Progenitor cell of endocrine pancreas (in vitro differentiated cells): ENCODE results near the gene EFEMP2. TPM values are rescaled to one million over a fixed set of nuclear protein-coding genes. Genes with fewer than 3 reads are reported as not detected.
"Not testable (repeated sequence)": the region's sequence is repeated elsewhere in the genome, so short reads cannot be mapped to it uniquely, and the experiment has no call there.

Source experiments
- DNase-seq: peaks from one replicate; pipeline ENCODE4 v3.0.0; 2021; ENCODE audit warnings: low spot score; ENCODE audit not compliant: unreplicated experiment
- H3K27ac Mint-ChIP-seq: 2 replicates; pipeline ENCODE4 v1.8.0; 2021; ENCODE audit warnings: mild to moderate bottlenecking, moderate library complexity, mixed read lengths
- H3K27me3 Mint-ChIP-seq: 2 replicates; pipeline ENCODE4 v1.8.0; 2021; ENCODE audit warnings: mixed read lengths
- H3K36me3 Mint-ChIP-seq: 2 replicates; pipeline ENCODE4 v1.8.0; 2022; ENCODE audit warnings: mixed read lengths; ENCODE audit not compliant: insufficient read depth
- H3K4me1 Mint-ChIP-seq: 2 replicates; pipeline ENCODE4 v1.8.0; 2021; ENCODE audit warnings: low read depth, mixed read lengths
- H3K4me3 Mint-ChIP-seq: 2 replicates; pipeline ENCODE4 v1.8.0; 2021; ENCODE audit warnings: low read depth, mild to moderate bottlenecking, moderate library complexity, mixed read lengths
- H3K9me3 Mint-ChIP-seq: 2 replicates; pipeline ENCODE4 v1.8.0; 2021; ENCODE audit warnings: low read depth, mixed read lengths
- total RNA-seq: library from RNA; stranded (reverse); gene quantifications from 2 replicates; pipeline ENCODE4 v1.2.1, GENCODE V29; 2021
- TF ChIP-seq, protein P1 (sequence below): fragments of 200-600 bp; sonication (generic); IDR thresholded peaks from one replicate; pipeline ENCODE4 v1.5.0; 2021; ENCODE audit warnings: antibody characterized with exemption, mild to moderate bottlenecking; ENCODE audit not compliant: unreplicated experiment

Gene EFEMP2
- total RNA-seq, 1 donor from 2014 or later: 90.5 TPM

DNA sequence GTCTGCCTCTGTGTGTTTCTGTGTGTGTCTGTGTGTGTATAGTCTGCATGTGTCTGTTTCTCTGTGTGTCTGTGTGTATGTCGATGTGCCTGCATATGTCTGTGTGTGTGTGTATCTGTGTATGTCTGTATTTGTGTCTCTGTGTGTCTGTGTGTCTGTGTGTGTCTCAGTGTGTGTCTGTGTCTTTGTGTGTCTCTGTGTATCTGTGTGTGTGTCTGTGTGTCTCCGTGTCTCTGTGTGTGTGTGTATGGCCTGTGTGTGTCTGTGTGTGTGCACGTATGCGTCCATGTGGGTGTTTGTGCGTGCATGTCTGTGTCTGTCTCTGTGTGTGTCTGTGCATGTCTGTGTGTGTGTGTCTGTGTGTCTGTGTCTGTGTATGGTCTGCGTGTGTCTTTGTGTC is 38.4 kb downstream of the EFEMP2 start:
- H3K9me3 Mint-ChIP-seq: no peaks in the 10 kb centered on the region
- peaks cover 5% of the 10 kb centered on the region for H3K4me1 Mint-ChIP-seq
- no peak for DNase-seq
- peaks cover 16% of the 10 kb centered on the region for H3K27me3 Mint-ChIP-seq
- H3K4me3 Mint-ChIP-seq: no peak overlapping the region
- H3K36me3 Mint-ChIP-seq: no peaks in the 10 kb centered on the region
- TF ChIP-seq, protein P1, sequence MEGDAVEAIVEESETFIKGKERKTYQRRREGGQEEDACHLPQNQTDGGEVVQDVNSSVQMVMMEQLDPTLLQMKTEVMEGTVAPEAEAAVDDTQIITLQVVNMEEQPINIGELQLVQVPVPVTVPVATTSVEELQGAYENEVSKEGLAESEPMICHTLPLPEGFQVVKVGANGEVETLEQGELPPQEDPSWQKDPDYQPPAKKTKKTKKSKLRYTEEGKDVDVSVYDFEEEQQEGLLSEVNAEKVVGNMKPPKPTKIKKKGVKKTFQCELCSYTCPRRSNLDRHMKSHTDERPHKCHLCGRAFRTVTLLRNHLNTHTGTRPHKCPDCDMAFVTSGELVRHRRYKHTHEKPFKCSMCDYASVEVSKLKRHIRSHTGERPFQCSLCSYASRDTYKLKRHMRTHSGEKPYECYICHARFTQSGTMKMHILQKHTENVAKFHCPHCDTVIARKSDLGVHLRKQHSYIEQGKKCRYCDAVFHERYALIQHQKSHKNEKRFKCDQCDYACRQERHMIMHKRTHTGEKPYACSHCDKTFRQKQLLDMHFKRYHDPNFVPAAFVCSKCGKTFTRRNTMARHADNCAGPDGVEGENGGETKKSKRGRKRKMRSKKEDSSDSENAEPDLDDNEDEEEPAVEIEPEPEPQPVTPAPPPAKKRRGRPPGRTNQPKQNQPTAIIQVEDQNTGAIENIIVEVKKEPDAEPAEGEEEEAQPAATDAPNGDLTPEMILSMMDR: no peak
- no peak overlapping the region for H3K27ac Mint-ChIP-seq

DNA sequence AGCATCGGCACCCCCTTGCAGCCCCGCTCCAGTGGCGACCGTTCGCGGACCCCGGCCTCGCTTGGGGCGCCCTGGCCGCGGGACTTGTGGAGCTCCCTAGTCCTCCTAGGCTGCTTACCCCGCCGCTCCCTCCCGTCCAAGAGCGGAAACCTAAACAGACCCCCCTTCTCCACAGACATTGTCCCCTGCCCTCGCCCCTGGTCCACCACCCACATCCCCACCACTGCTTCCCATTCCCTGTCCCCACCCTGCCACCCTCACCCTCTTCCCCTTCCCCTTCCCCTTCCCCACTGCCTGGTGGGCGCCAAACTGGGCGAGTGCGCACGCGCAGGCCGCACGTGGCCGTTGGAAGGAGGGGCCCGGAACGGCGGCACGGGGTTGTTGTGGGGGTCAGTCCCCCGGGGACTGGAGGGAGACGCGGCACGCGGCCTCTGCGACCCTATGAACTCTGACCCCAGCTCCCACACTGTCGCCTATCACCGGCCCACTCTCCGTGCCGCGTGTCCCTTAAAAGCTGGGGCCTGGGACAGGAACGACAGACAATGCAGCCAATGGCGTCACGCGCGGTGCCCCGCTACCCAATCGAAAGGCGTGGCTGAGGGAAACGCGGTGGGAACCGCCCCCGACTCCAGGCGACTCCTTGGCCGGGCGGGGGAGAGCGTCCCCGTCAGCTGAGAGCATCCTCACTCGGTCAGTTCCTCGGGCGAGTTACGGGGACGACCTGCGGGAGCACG is 39.1 kb downstream of the EFEMP2 start, which contains the start of gene SNX32:
Gene SNX32, plus strand, starts transcription at position 667 of the 734 bp plus-strand sequence. CDS start 103 bp downstream, outside the sequence.
- H3K27ac Mint-ChIP-seq: no peak within 1 kb of the TSS
- H3K27me3 Mint-ChIP-seq: peaks cover 16% of the 10 kb centered on the region
- H3K36me3 Mint-ChIP-seq: no peaks in the 10 kb centered on the region
- peaks cover 5% of the 10 kb centered on the region for H3K4me1 Mint-ChIP-seq
- TF ChIP-seq, protein P1: no peak
- H3K4me3 Mint-ChIP-seq: no peak within 1 kb of the TSS
- peak; percentile 89 for DNase-seq
- no peaks in the 10 kb centered on the region for H3K9me3 Mint-ChIP-seq

DNA sequence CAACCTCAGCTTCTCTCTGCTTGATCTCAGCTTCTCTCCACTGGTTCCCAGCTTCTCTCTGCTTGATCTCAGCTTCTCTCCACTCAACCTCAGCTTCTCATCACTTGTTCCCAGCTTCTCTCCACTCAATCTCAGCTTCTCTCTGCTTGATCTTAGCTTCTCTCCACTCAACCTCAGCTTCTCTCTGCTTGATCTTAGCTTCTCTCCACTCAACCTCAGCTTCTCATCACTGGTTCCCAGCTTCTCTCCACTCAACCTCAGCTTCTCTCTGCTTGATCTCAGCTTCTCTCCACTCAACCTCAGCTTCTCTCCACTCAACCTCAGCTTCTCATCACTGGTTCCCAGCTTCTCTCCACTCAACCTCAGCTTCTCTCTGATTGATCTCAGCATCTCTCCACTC is 40.4 kb downstream of the EFEMP2 start:
- H3K36me3 Mint-ChIP-seq, H3K4me1 Mint-ChIP-seq, H3K9me3 Mint-ChIP-seq, DNase-seq: not testable (repeated sequence)
- Mint-ChIP-seq H3K27ac (peak overlapping the region; percentile 39), H3K4me3 (peak overlapping the region; percentile 37), H3K27me3 (peaks cover 16% of the 10 kb centered on the region)

DNA sequence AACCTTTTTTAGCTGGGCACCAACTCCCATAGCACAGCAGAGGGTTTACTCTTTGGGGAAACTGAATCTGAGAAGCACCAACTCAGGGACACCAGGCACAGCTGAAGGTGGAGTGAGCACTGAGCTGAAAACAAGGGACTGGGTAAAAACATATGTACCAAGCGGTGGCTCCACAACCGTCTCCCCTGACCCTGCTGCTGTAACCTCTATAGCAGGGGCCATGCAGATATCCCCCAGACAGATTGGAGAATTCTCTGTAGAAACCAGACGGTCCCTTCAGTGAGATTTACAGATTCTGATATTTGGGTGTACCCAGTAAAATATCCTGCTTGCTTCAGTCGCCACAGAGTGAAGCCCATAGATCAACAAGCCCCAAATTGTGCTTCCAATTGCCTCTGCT is 43.1 kb downstream of the EFEMP2 start:
- TF ChIP-seq, protein P1: no peak
- H3K4me3 Mint-ChIP-seq: no peak overlapping the region
- DNase-seq: no peak
- no peaks in the 10 kb centered on the region for H3K9me3 Mint-ChIP-seq
- no peak overlapping the region for H3K27ac Mint-ChIP-seq
- H3K27me3 Mint-ChIP-seq: peaks cover 16% of the 10 kb centered on the region
- peaks cover 5% of the 10 kb centered on the region for H3K4me1 Mint-ChIP-seq
- no peaks in the 10 kb centered on the region for H3K36me3 Mint-ChIP-seq

DNA sequence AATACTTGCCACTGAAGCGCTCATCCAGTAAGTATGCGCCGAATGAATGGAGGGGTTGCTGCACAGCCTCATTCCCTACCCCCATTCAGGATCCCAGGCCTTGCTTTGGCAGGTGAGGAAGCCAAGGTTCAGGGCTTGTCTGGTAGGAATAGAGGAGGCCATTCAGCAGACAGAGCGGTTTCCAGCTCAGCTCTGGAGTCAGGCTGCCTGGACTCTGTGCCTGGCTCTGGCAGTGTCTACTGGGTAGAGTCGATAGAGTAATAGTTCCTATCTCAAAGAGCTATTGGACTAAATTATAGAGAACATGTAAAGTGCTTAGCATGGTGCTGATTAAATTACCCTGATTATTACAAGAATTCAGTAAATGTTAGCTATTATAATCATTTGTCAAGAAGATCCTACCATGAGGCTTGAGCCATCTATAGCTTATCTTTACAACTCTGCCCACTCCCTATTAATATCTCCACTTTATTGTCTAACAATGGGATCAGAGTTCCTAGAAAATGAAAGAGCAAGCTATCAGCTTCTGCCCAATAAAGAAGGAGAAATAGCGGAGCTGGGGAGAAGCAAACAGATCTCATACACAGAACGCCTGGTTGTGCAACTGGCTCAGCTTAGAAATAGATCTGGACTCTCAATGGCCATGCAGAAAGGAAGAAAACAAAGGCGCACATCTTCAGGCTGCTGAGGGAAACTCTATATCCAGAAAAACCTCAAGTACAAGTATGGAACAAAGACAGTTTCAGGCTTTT is 45.4 kb downstream of the EFEMP2 start:
- Mint-ChIP-seq H3K4me1 (peaks cover 1% of the 10 kb centered on the region), H3K27me3 (peaks cover 9% of the 10 kb centered on the region), H3K4me3 (no peak overlapping the region), H3K9me3 (no peaks in the 10 kb centered on the region), H3K36me3 (no peaks in the 10 kb centered on the region), H3K27ac (peak overlapping the region; percentile 14)
- TF ChIP-seq, protein P1: no peak
- DNase-seq: no peak
